NCI-H1694 treated with DMSO at 0.1 percent for 48 hours (cell line): ENCODE data around the gene STAG3.
A peak's percentile ranks its signal among the peaks of the same experiment; 100 is the strongest.
"Not testable (repeated sequence)": the region's sequence is repeated elsewhere in the genome, so short reads cannot be mapped to it uniquely, and the experiment has no call there.

Source experiments
- DNase-seq: peaks from one replicate; lab custom pipeline; 2025; lab: John Stamatoyannopoulos, UW

Gene STAG3

GRCh38 chr7:100177045-100178001, at the start of gene STAG3, which contains the start of gene GPC2:
TSS of gene STAG3 (plus strand) at chr7:100177918. CDS start at chr7:100180557, 2,639 bp downstream.
TSS of gene GPC2 (minus strand) at chr7:100177381. CDS start at chr7:100177199, 182 bp downstream.
- peak; percentile 97 for DNase-seq

- DNase-seq = no peak
These were observed 49.1 kb upstream of the STAG3 start for GRCh38 chr7:100128637-100128963.

GRCh38 chr7:100130220-100130607, 47.5 kb upstream of the STAG3 start:
- not testable (repeated sequence) for DNase-seq

GRCh38 chr7:100130608-100131453, 46.9 kb upstream of the STAG3 start:
- DNase-seq = peak; percentile 45

GRCh38 chr7:100132126-100132525, 45.6 kb upstream of the STAG3 start:
- DNase-seq = no peak

- DNase-seq = peak; percentile 72
These were observed 45.0 kb upstream of the STAG3 start for GRCh38 chr7:100132697-100133151.

- DNase-seq = no peak
These were observed 39.6 kb upstream of the STAG3 start for GRCh38 chr7:100137851-100138760.

GRCh38 chr7:100141555-100141949, 36.2 kb upstream of the STAG3 start:
- no peak for DNase-seq

GRCh38 chr7:100142461-100142860, 35.3 kb upstream of the STAG3 start:
- DNase-seq = no peak

GRCh38 chr7:100146350-100146749, 31.4 kb upstream of the STAG3 start:
- not testable (repeated sequence) for DNase-seq

- DNase-seq = no peak
These were observed 30.4 kb upstream of the STAG3 start for GRCh38 chr7:100147278-100147677.

GRCh38 chr7:100148225-100148558, 29.5 kb upstream of the STAG3 start:
- no peak for DNase-seq

- DNase-seq = peak; percentile 99
These were observed 29.0 kb upstream of the STAG3 start, which contains the start of gene LAMTOR4 for GRCh38 chr7:100148559-100149328. TSS of gene LAMTOR4 (plus strand) at chr7:100148918. CDS start at chr7:100148973, 55 bp downstream.

GRCh38 chr7:100152404-100152803, 25.3 kb upstream of the STAG3 start:
- no peak for DNase-seq

GRCh38 chr7:100152937-100153666, 24.6 kb upstream of the STAG3 start:
- DNase-seq = no peak

GRCh38 chr7:100153708-100154535, 23.8 kb upstream of the STAG3 start:
- no peak for DNase-seq

- DNase-seq = no peak
These were observed 22.8 kb upstream of the STAG3 start for GRCh38 chr7:100154651-100155491.
